HG03439 (cell line): ENCODE results near the gene MCAT.
"Not testable (repeated sequence)": the region's sequence is repeated elsewhere in the genome, so short reads cannot be mapped to it uniquely, and the experiment has no call there.

Source experiments
- ATAC-seq: cut with Tn5 transposase; IDR thresholded peaks from one replicate; pipeline ENCODE4 v1.9.1; 2021; ENCODE audit warnings: mild to moderate bottlenecking, moderate library complexity; ENCODE audit not compliant: unreplicated experiment

Gene MCAT

GRCh38 chr22:43154887-43155536 lies 11.8 kb upstream of the MCAT start:
- no peak for ATAC-seq

- no peak for ATAC-seq
Observed at GRCh38 chr22:43153899-43154298, 10.7 kb upstream of the MCAT start.

GRCh38 chr22:43152357-43153071 lies 9.3 kb upstream of the MCAT start:
- no peak for ATAC-seq

GRCh38 chr22:43152003-43152356 lies 8.8 kb upstream of the MCAT start:
- no peak for ATAC-seq

DNA sequence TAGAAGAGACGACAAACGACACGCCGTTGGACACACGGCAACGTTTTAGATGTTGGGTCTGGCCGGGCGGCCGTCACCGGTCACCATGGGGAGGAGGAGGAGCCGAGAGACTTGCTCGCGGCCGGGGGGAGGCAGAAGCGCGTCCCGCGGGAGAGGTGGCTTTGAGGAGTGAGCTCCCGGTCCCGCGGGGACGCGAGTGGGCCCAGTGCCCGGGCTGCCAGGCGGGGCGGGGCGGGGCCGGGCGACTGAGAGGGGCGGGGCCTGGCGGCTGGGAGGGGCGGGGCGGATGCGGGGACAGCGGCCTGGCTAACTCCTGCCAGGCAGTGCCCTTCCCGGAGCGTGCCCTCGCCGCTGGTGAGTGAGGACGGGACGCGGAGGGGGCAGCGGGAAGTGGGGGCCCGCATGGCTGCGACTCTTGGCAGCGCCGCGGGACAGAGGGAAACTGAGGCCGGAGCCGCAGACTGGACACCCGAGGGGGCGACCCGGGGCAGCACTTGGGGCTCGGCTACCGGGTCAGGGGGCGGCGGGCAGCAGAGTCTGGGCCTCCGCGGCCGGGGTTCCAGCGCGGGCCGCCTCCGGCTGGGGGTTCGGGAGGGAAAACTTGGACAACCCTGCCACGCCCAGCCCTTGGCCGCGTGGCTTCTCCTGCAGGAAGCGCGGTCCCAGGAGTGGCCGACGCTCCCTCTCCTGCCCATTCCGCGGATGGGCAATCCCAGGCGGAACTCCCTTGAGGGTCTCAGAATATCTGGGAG lies 8.2 kb upstream of the MCAT start, which contains the start of gene TSPO:
Gene TSPO (plus strand): TSS at position 309 of the 752 bp plus-strand sequence. CDS start 7,680 bp downstream, outside the sequence.
- ATAC-seq, result no peak

DNA sequence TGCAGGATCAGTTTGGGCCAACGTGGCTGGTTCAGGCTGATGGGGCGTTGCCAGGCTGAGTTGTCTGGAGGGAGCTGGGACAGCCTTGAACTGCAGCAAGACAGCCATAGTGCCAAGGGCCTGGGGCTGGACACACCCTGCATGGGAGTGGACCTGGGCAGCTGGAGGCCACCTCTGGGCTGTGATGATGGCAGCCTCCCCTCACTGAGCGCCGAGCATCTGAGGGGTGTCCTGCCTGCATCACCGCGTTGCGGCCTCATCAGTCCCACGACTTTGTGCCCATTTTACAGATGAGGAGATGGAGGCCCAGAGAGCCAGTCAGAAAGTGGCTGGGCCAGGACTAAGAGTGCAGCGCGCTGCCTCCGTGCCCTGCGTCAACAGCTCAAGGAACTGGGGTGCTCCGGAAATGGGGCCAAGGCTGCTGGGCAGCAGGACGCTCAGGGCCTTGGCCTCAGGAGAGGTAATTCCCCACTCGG lies 7.6 kb upstream of the MCAT start:
- ATAC-seq, result no peak

DNA sequence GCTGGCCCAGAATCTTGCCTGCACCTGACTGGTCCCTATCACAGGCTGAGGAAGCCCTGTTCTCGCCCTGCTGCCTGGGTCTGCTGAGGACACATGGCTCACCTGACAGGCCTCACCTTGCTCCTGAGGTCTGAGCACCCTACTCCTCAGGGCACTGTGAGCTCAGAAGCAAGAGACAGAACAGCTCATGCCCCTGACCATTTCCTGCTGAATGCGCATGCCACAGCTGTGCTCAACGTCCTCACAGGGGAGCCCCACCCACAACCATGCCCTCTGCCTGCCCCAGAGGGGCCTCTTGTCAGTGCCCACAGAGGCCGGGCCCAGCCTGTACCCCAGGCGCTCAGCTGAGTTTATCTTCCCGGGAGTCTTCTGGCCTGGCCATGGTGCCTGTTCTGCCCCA lies 5.4 kb upstream of the MCAT start:
- no peak for ATAC-seq

DNA sequence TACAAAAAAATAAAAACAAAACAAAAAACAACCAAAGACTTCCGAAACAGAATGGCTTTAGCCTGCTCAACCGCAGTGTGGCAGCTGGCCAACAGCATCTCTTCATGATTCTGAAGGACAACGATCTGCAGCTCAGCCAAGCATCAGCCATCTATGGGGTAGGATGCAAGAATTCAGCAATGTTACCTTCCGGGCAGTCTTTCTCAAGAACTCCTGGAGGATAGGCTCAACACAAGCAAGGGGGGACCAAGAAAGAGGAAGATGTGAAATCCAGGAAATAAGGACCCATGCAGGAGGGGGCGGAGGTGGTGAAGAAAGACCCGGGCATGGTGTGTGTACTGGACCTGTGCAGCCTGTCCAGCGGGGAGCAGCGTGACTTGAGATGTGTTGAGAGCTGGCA lies 4.6 kb upstream of the MCAT start:
- ATAC-seq, result no peak

DNA sequence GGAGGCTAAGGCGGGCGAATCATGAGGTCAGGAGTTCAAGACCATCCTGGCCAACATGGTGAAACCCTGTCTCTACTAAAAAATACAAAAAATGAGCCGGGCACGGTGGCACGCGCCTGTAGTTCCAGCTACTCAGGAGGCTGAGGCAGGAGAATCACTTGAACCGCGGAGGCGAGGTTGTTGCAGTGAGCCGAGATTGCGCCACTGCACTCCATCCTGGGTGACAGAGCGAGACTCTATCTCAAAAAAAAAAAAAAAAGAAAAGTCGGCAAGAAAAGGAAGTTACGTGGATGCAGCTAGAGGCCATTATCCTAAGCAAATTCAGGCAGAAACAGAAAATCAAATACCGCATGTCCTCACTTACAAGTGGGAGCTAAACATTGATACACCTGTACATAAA lies 3.1 kb upstream of the MCAT start:
- not testable (repeated sequence) for ATAC-seq

- not testable (repeated sequence) for ATAC-seq
Observed at GRCh38 chr22:43145371-43145770, 2.2 kb upstream of the MCAT start.

DNA sequence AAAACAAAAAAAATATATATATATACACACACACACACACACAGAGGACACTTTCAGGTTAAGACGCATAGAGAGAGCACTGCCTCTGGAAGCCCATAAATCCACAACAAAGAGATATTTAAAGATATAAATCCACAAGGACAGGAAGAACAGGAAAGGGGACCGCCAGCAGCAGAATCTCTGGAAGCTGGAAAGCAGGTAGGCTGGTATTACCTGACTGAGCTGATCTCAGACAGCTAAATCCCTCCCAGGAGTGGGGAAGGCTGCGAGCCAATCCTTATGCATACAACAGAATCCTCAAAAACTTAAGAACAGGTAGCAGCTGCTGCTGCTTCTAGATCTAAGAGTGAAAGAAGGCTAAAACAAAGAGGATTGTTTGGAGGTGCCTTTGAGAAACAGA lies 1.8 kb upstream of the MCAT start:
- no peak for ATAC-seq

DNA sequence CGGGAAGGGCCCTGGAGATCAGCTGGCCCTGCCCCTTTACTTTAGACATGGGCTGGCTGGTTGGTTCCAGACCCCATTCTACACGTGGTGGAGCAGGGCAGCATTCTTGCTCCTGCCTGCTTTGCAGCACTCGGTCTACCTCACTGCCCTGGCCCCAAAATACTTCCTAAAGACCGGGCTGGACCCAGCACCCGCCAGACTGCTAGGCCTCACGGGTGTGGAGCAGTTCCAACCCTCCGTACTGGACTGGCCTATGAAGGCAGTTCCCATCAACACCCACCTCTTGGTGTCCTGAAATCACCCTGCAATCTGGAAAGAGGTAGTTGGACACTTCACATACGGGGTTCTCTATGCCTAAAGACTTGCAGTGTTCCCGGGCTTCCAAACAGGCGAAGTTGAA lies 6.4 kb downstream of the MCAT start:
- no peak for ATAC-seq

- no peak for ATAC-seq
Observed at GRCh38 chr22:43136255-43136654, 6.9 kb downstream of the MCAT start.

DNA sequence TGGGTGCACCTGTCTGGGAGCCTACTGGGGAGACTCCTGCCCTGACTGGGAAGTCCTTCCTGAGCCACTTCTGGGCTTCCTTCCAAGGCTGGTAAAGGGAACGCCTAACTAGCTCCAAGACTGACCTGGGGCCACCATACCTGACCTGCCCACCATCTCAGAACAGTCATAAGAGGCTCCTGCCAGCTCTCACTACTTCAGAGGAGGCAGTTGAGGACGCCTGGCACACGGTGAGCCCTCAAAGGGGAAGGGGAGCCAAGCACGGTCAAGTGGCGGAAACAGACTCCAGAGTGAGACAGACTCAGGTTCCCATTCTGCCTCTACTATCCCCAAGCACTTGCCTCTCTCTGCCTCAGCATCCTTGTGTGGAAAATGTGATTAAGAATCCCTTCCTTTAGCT lies 7.6 kb downstream of the MCAT start:
- no peak for ATAC-seq

DNA sequence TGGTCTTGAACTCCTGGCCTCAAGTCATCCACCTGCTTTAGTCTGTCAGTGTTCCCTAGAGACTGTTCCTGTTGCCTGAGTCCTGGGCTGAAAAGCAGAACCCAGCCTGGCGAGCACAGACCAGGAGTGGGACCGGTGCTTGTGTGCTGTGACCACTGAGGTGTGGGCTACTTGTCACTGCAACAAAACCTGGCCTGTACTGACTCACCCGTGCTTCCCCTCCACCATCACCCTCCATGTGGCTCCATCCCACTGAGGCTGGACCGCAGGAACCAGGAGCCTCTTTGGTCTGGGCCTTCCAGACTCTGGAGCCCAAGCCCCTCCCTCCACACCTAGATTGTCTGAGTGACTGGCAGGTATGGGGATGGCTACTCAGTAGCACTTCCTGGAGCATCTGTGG lies 8.6 kb downstream of the MCAT start:
- no peak for ATAC-seq

GRCh38 chr22:43133401-43133800 lies 9.8 kb downstream of the MCAT start:
- no peak for ATAC-seq

DNA sequence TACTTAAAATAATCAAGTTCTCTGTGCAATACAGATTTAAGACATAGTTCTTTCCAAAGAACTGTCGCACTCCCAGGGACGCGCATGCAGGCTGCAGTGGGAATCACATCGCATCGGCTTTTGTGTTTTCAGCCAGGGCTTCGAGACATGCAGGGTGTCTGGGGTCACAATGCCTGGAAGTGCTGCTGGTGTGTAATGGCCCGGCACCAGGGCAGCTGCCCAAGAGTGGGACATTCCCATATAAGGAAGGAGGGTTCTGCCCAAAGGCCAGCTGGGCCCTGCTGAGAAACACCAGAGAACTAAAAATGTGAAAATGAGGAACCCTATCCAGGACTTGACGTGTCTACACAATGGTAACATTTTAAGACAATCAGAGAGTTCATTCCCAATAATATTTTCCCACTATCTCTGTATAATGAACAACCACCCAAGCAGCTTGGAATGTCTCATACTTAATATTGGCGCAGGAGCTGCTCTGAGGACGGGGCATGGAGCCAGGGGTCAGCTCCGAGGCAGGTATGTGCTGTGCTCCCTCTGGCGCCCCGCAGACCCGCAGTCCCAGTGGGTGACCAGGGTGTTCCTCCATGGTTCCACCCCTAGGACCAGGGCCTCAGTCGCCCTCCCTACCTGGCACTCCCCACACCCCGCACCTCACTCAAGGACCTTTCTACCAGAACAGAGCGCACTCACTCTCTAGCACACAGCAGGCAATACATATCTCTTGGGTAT lies 11.3 kb downstream of the MCAT start:
- ATAC-seq, result no peak

DNA sequence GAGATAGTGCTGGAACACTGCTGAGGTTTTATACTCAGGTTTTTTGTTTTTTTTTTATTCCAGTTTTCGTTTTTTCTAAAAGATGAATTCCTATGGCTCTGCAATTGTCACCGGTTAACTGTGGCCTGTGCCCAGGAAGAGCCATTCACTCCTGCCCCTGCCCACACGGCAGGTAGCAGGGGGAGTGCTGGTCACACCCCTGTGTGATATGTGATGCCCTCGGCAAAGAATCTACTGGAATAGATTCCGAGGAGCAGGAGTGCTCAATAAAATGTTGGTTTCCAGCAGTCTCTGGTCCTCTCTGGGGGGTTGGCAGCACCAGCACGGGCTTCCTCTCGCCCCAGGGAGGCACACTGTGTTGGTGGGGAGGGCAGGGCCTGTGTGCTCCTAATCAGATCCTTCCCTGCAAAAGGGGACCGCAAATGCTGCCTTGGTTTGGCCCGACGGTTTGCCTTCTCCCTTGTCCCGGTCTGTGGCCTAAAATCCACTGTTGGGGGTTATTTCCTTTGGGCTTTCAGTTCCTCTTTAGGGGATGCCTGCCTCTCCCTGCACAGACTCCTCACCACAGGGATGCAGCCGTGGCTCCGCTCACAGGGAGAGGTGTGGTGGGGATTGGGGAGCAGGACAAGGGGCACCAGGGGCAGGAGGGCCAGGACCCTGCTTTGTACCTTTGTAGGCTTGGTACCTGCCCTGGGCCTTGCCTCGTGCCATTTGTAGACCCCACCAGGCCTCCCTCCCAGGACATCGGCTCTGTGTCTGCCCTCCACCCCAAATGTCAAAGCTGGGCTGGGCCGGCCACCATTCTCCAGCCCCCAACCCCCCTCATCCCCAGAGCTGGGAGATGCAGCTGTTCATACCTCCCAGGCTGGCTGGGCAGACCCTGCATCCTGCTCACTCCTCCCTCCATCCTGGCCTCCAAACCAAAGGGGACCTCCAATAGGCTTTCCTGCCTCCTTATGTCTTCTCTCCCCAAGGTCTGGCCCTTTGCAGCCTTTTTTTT lies 13.5 kb downstream of the MCAT start:
- ATAC-seq, result no peak

GRCh38 chr22:43128928-43129424 lies 14.2 kb downstream of the MCAT start:
- ATAC-seq, result no peak

- ATAC-seq, result no peak
Observed at GRCh38 chr22:43128116-43128515, 15.1 kb downstream of the MCAT start.
